SU-DHL-6 (cell line): ENCODE data around the gene TPRKB.

Experiments
- H2AFZ ChIP-seq: fragments of 200-600 bp; sonication (generic); 2 replicates; pipeline ENCODE4 v1.6.1; 2014; ENCODE audit warnings: low read depth, mild to moderate bottlenecking, moderate library complexity, mixed read lengths, antibody characterized with exemption, low read length; ENCODE audit not compliant: severe bottlenecking
- H3F3A ChIP-seq: fragments of 200-600 bp; shearing (Covaris generic); 2 replicates; pipeline ENCODE4 v1.6.0; 2016; ENCODE audit warnings: antibody characterized with exemption, mild to moderate bottlenecking; ENCODE audit not compliant: insufficient read depth
- H3K27ac ChIP-seq: fragments of 200-600 bp; sonication (generic); 2 replicates; pipeline ENCODE4 v1.5.1; 2016; ENCODE audit warnings: low read depth, mild to moderate bottlenecking, low read length, moderate library complexity, mixed read lengths
- H3K27me3 ChIP-seq: fragments of 200-600 bp; sonication (generic), shearing (Covaris generic); 2 replicates; pipeline ENCODE4 v1.6.0; 2014; ENCODE audit warnings: mild to moderate bottlenecking, low read length
- H3K36me3 ChIP-seq: fragments of 200-600 bp; sonication (generic); 2 replicates; pipeline ENCODE4 v1.6.1; 2014; ENCODE audit warnings: mild to moderate bottlenecking, low read length, mixed read lengths
- H3K4me2 ChIP-seq: fragments of 300-600, 200-600 bp; shearing (Covaris generic), sonication (generic); 2 replicates; pipeline ENCODE4 v1.6.0; 2014; ENCODE audit warnings: low read length, low read depth, mild to moderate bottlenecking; ENCODE audit not compliant: poor library complexity, severe bottlenecking
- H3K4me3 ChIP-seq: fragments of 200-600 bp; sonication (generic); 2 replicates; pipeline ENCODE4 v1.5.1; 2014; ENCODE audit warnings: antibody characterized with exemption, low read length, mild to moderate bottlenecking, mixed read lengths; ENCODE audit not compliant: insufficient read depth, poor library complexity, severe bottlenecking
- H3K79me2 ChIP-seq: fragments of 200-600 bp; sonication (generic); 2 replicates; pipeline ENCODE4 v1.6.1; 2014; ENCODE audit warnings: mild to moderate bottlenecking, low read length, moderate library complexity; ENCODE audit not compliant: insufficient read depth
- H3K9ac ChIP-seq: fragments of 200-600 bp; sonication (generic); 2 replicates; pipeline ENCODE4 v1.7.0; 2014; ENCODE audit warnings: mild to moderate bottlenecking, low read length
- H3K9me2 ChIP-seq: fragments of 200-600 bp; sonication (generic); replicated peaks from 2 replicates; pipeline ENCODE4 v1.6.1; 2014; ENCODE audit warnings: low read length; ENCODE audit not compliant: insufficient read depth
- H3K9me3 ChIP-seq: fragments of 200-600 bp; sonication (generic); 2 replicates; pipeline ENCODE4 v1.6.1; 2014; ENCODE audit warnings: low read length, mixed read lengths; ENCODE audit not compliant: insufficient read depth
- H4K20me1 ChIP-seq: fragments of 200-600 bp; sonication (generic); 2 replicates; pipeline ENCODE4 v1.6.1; 2014; ENCODE audit warnings: low read depth, mild to moderate bottlenecking, antibody characterized with exemption, low read length, moderate library complexity, mixed read lengths
- EZH2phosphoT487 ChIP-seq: fragments of 200-600 bp; sonication (generic), shearing (Covaris generic); conservative IDR thresholded peaks from 2 replicates; pipeline ENCODE4 v1.6.1; 2018; ENCODE audit warnings: mild to moderate bottlenecking, antibody characterized with exemption, low read length, moderate library complexity, mixed read lengths
- TF ChIP-seq, protein P1 (sequence below): fragments of 200-600 bp; sonication (generic); IDR thresholded peaks from one replicate; pipeline ENCODE4 v1.5.1; 2017; ENCODE audit warnings: antibody characterized with exemption, mild to moderate bottlenecking, low read length, moderate library complexity; ENCODE audit not compliant: insufficient read depth, poor library complexity, severe bottlenecking

The TPRKB gene

DNA sequence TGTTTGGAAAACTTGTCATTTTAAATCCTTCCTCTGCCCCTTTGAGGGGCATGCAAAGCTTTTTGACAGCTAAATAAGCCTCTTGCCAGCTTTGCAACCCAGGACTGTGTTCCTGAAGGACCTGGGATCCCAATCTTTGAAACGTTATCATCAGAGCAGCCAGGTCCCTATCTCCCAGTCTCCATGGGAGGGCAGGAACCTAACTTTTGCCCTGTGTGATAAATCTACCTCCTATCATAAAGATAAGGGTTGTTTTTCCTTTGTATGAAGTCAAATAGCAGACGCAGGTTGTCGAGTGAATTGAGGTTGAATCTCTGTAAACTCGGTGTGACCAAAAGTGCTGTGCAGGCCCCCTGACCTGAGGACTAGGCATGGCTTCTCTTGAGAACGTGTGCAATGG lies 30.1 kb downstream of the TPRKB start:
- Histone ChIP-seq H4K20me1 (no peaks in the 10 kb centered on the region), H3K9me3 (no peaks in the 10 kb centered on the region), H3K9me2 (no peaks in the 10 kb centered on the region), H3K9ac (no peak overlapping the region), H3K27ac (no peak overlapping the region), H2AFZ (no peak overlapping the region), H3K4me2 (no peak overlapping the region), H3K36me3 (no peaks in the 10 kb centered on the region), H3K79me2 (no peaks in the 10 kb centered on the region), H3K4me3 (no peak overlapping the region), H3K27me3 (no peaks in the 10 kb centered on the region), H3F3A (no peaks in the 10 kb centered on the region)
- no peak for TF ChIP-seq EZH2phosphoT487
- TF ChIP-seq, protein P1, sequence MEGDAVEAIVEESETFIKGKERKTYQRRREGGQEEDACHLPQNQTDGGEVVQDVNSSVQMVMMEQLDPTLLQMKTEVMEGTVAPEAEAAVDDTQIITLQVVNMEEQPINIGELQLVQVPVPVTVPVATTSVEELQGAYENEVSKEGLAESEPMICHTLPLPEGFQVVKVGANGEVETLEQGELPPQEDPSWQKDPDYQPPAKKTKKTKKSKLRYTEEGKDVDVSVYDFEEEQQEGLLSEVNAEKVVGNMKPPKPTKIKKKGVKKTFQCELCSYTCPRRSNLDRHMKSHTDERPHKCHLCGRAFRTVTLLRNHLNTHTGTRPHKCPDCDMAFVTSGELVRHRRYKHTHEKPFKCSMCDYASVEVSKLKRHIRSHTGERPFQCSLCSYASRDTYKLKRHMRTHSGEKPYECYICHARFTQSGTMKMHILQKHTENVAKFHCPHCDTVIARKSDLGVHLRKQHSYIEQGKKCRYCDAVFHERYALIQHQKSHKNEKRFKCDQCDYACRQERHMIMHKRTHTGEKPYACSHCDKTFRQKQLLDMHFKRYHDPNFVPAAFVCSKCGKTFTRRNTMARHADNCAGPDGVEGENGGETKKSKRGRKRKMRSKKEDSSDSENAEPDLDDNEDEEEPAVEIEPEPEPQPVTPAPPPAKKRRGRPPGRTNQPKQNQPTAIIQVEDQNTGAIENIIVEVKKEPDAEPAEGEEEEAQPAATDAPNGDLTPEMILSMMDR: no peak

DNA sequence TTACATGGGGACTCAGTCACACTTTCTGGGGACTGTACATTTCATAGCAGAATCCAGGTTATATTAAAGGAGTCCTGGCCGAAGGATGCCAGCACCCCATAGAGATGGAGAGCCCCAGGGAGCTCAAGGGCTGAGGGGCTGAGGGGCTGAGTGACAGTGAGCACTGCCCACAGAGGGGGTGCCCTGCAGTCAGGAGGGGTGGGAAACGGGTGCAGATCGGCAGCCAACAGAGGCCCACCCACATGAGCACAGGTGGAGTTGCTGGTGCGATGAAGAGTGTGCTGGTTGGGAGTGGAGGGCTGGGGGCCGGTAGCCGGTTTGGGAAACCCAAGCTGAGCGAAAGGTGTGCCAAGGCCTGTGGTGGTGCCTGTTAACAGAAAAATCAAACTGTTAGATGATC lies 32.1 kb downstream of the TPRKB start:
- Histone ChIP-seq H3K27ac (no peak overlapping the region), H3K4me2 (no peak overlapping the region), H3F3A (no peaks in the 10 kb centered on the region), H4K20me1 (no peaks in the 10 kb centered on the region), H3K9ac (no peak overlapping the region), H3K9me3 (no peaks in the 10 kb centered on the region), H2AFZ (no peak overlapping the region), H3K27me3 (no peaks in the 10 kb centered on the region), H3K4me3 (no peak overlapping the region), H3K36me3 (no peaks in the 10 kb centered on the region), H3K79me2 (no peaks in the 10 kb centered on the region), H3K9me2 (no peaks in the 10 kb centered on the region)
- TF ChIP-seq EZH2phosphoT487: no peak
- TF ChIP-seq, protein P1: no peak

DNA sequence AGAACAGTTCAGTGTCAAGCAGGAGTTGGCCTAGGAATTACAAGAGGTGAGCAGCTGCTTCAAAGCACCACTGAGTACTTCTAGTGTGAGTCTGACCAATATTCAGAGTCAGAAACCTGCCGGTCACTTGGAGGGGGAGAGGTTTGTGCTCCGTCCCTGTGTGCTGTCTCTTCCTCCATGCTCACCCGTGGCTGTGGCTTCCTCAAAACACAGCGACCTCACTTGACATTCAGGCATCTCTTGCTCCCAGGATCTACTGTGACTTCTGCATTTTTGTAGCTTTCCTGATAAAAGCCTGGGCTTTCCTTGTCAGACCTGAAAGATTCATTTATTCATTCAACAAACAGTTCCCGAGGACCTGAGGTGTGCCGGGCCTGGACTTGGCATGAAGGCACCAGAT lies 32.9 kb downstream of the TPRKB start:
- Histone ChIP-seq H3K36me3 (no peaks in the 10 kb centered on the region), H3K9me3 (0 out of 2 replicates have a peak, but pooled peaks cover under 1% of the 10 kb centered on the region), H4K20me1 (no peaks in the 10 kb centered on the region), H3K79me2 (no peaks in the 10 kb centered on the region), H3K4me2 (no peak overlapping the region), H2AFZ (no peak overlapping the region), H3K27ac (no peak overlapping the region), H3K9me2 (no peaks in the 10 kb centered on the region), H3F3A (no peaks in the 10 kb centered on the region), H3K4me3 (no peak overlapping the region), H3K27me3 (no peaks in the 10 kb centered on the region), H3K9ac (no peak overlapping the region)
- TF ChIP-seq, protein P1: no peak
- no peak for TF ChIP-seq EZH2phosphoT487
